Measurements from ENCODE around the gene CLDN5.

The CLDN5 gene

GRCh38 chr22:19524170-19525115 lies at the start of gene CLDN5:
TSS of gene CLDN5 (minus strand) at chr22:19524410. CDS start at chr22:19524255, 155 bp downstream.
- Histone ChIP-seq H3K27ac (no peak within 1 kb of the TSS), H3K36me3 (peaks cover 0 to 29% (median 17%) of the 10 kb centered on the region in 11 experiments; a peak in 13 of 22 replicates), H3K4me3 (no peak within 1 kb of the TSS), H4K20me1 (peaks cover 0 to 67% (median 26%) of the 10 kb centered on the region in 11 experiments; a peak in 14 of 22 replicates), H3K4me1 (no peaks in the 10 kb centered on the region; a peak in 3 of 20 replicates), H3K27me3 (peaks cover 34 to 43% (median 40%) of the 10 kb centered on the region in 11 experiments), H3K4me2 (no peak within 1 kb of the TSS), H3K9me3 (replicated peaks in 1 of 11) (no peaks in the 10 kb centered on the region), H3K9ac (no peak within 1 kb of the TSS)
- TF ChIP-seq Cebpa-rat (IDR thresholded peaks at IDR 0.05), result no peak

- H3K27ac ChIP-seq, result no peak overlapping the region
- H3K27me3 ChIP-seq, result no peaks in the 10 kb centered on the region
- no peak for TF ChIP-seq Cebpa-rat (IDR thresholded peaks at IDR 0.05)
- H3K9ac ChIP-seq, result no peak overlapping the region
- peaks cover 3 to 19% (median 13%) of the 10 kb centered on the region in 10 experiments; a peak in 19 of 20 replicates for H3K4me1 ChIP-seq
- H3K4me3 ChIP-seq, result no peak overlapping the region
- no peak overlapping the region for H3K4me2 ChIP-seq
- no peaks in the 10 kb centered on the region for H3K36me3 ChIP-seq
- peaks cover 0 to 6% (median 0%) of the 10 kb centered on the region in 11 experiments; a peak in 1 of 22 replicates for H3K9me3 ChIP-seq (replicated peaks in 1 of 11)
- H4K20me1 ChIP-seq, result no peaks in the 10 kb centered on the region
These were observed 47.8 kb upstream of the CLDN5 start for GRCh38 chr22:19571995-19572394.

GRCh38 chr22:19571207-19571795 lies 47.1 kb upstream of the CLDN5 start:
- Histone ChIP-seq H3K4me2 (no peak overlapping the region), H3K27me3 (no peaks in the 10 kb centered on the region), H3K36me3 (no peaks in the 10 kb centered on the region), H3K9ac (no peak overlapping the region), H3K9me3 (replicated peaks in 1 of 11) (peaks cover 0 to 6% (median 0%) of the 10 kb centered on the region in 11 experiments; a peak in 1 of 22 replicates), H4K20me1 (no peaks in the 10 kb centered on the region), H3K4me3 (no peak overlapping the region), H3K27ac (no peak overlapping the region), H3K4me1 (peaks cover 0 to 12% (median 7%) of the 10 kb centered on the region in 10 experiments; a peak in 15 of 20 replicates)
- no peak for TF ChIP-seq Cebpa-rat (IDR thresholded peaks at IDR 0.05)

- Histone ChIP-seq H3K4me3 (no peak overlapping the region), H3K36me3 (no peaks in the 10 kb centered on the region), H3K4me1 (peaks cover 0 to 8% (median 5%) of the 10 kb centered on the region in 10 experiments; a peak in 7 of 20 replicates), H3K9ac (no peak overlapping the region), H3K4me2 (no peak overlapping the region), H3K27me3 (no peaks in the 10 kb centered on the region), H3K27ac (no peak overlapping the region), H3K9me3 (replicated peaks in 1 of 11) (peaks cover 0 to 6% (median 0%) of the 10 kb centered on the region in 11 experiments; a peak in 1 of 22 replicates), H4K20me1 (no peaks in the 10 kb centered on the region)
- no peak for TF ChIP-seq Cebpa-rat (IDR thresholded peaks at IDR 0.05)
These were observed 45.8 kb upstream of the CLDN5 start for GRCh38 chr22:19569976-19570375.

- Histone ChIP-seq H4K20me1 (no peaks in the 10 kb centered on the region), H3K4me3 (no peak overlapping the region), H3K9ac (no peak overlapping the region), H3K4me2 (peak overlapping the region in 4 of 11 experiments; percentile 2 to 33 (median 18); a peak in 6 of 22 replicates), H3K27ac (no peak overlapping the region), H3K9me3 (replicated peaks in 1 of 11) (peaks cover 0 to 4% (median 0%) of the 10 kb centered on the region in 11 experiments; a peak in 1 of 22 replicates), H3K4me1 (peaks cover 0 to 8% (median 5%) of the 10 kb centered on the region in 10 experiments; a peak in 7 of 20 replicates), H3K27me3 (no peaks in the 10 kb centered on the region), H3K36me3 (no peaks in the 10 kb centered on the region)
- no peak for TF ChIP-seq Cebpa-rat (IDR thresholded peaks at IDR 0.05)
These were observed 45.0 kb upstream of the CLDN5 start for GRCh38 chr22:19569276-19569640.

- Histone ChIP-seq H3K4me1 (peaks cover 0 to 8% (median 5%) of the 10 kb centered on the region in 10 experiments; a peak in 7 of 20 replicates), H3K27ac (no peak overlapping the region), H3K4me2 (peak overlapping the region in 5 of 11 experiments; percentile 2 to 33 (median 20); a peak in 7 of 22 replicates), H4K20me1 (no peaks in the 10 kb centered on the region), H3K4me3 (no peak overlapping the region), H3K27me3 (no peaks in the 10 kb centered on the region), H3K9me3 (replicated peaks in 1 of 11) (no peaks in the 10 kb centered on the region), H3K9ac (no peak overlapping the region), H3K36me3 (no peaks in the 10 kb centered on the region)
- TF ChIP-seq Cebpa-rat (IDR thresholded peaks at IDR 0.05), result no peak
These were observed 44.4 kb upstream of the CLDN5 start for GRCh38 chr22:19568337-19569275.

- Histone ChIP-seq H3K9me3 (replicated peaks in 1 of 11) (no peaks in the 10 kb centered on the region), H3K27me3 (no peaks in the 10 kb centered on the region), H3K4me1 (peaks cover 0 to 8% (median 5%) of the 10 kb centered on the region in 10 experiments; a peak in 7 of 20 replicates), H4K20me1 (no peaks in the 10 kb centered on the region), H3K4me3 (no peak overlapping the region), H3K9ac (no peak overlapping the region), H3K4me2 (no peak overlapping the region), H3K36me3 (no peaks in the 10 kb centered on the region), H3K27ac (no peak overlapping the region)
- no peak for TF ChIP-seq Cebpa-rat (IDR thresholded peaks at IDR 0.05)
These were observed 43.2 kb upstream of the CLDN5 start for GRCh38 chr22:19567157-19568009.
